Activated CD4-positive, CD25-positive, alpha-beta regulatory T cell treated with anti-CD3 and anti-CD28 coated beads, Interleukin-2, amount 50 U/mL, for 24 hours (primary cell): ENCODE data around the gene TFDP1.

Experiments used
- ATAC-seq, 2 donors: fragments of 150-1000 bp; cut with Tn5 transposase; one replicate each; pipeline ENCODE4 v1.10.0; 2021; ENCODE audit warnings: mild to moderate bottlenecking in 1 of 2, moderate library complexity in 1 of 2

TFDP1 gene

GRCh38 chr13:113652404-113653263, 68.1 kb downstream of the TFDP1 start:
- ATAC-seq, result no peak

GRCh38 chr13:113653264-113654174, 69.0 kb downstream of the TFDP1 start:
- ATAC-seq, result no peak

GRCh38 chr13:113654175-113654560, 69.6 kb downstream of the TFDP1 start:
- ATAC-seq, result no peak

- no peak for ATAC-seq
These were observed 70.2 kb downstream of the TFDP1 start for GRCh38 chr13:113654591-113655345.

GRCh38 chr13:113655346-113656002, 70.9 kb downstream of the TFDP1 start:
- ATAC-seq, result no peak

- ATAC-seq, result no peak
These were observed 71.5 kb downstream of the TFDP1 start for GRCh38 chr13:113656003-113656588.

- no peak for ATAC-seq
These were observed 72.5 kb downstream of the TFDP1 start for GRCh38 chr13:113656831-113657671.

- no peak for ATAC-seq
These were observed 73.5 kb downstream of the TFDP1 start, which contains the start of gene ATP4B for GRCh38 chr13:113657851-113658741. TSS of gene ATP4B (minus strand) at chr13:113658198. CDS start at chr13:113658144, 54 bp downstream.

- ATAC-seq, result no peak
These were observed 74.3 kb downstream of the TFDP1 start for GRCh38 chr13:113658836-113659235.

GRCh38 chr13:113659337-113659736, 74.8 kb downstream of the TFDP1 start:
- ATAC-seq, result no peak

GRCh38 chr13:113660066-113660465, 75.5 kb downstream of the TFDP1 start:
- ATAC-seq, result no peak

- ATAC-seq, result no peak
These were observed 77.0 kb downstream of the TFDP1 start for GRCh38 chr13:113661509-113661908.

- no peak for ATAC-seq
These were observed 79.4 kb downstream of the TFDP1 start for GRCh38 chr13:113663934-113664333.

GRCh38 chr13:113664751-113665596, 80.4 kb downstream of the TFDP1 start:
- ATAC-seq, result no peak

GRCh38 chr13:113665597-113666328, 81.2 kb downstream of the TFDP1 start:
- ATAC-seq, result no peak

GRCh38 chr13:113666329-113666670, 81.7 kb downstream of the TFDP1 start:
- no peak for ATAC-seq

- no peak for ATAC-seq
These were observed 82.6 kb downstream of the TFDP1 start, which contains the start of gene GRK1 for GRCh38 chr13:113666951-113667701. TSS of gene GRK1 (plus strand) at chr13:113667219. CDS start at chr13:113667387, 168 bp downstream.
